T-helper 17 cell (primary cell): ENCODE results near the gene PPM1H. TPM values are rescaled to one million over a fixed set of nuclear protein-coding genes. Genes with fewer than 3 reads are reported as not detected.
"Not testable (repeated sequence)": the region's sequence is repeated elsewhere in the genome, so short reads cannot be mapped to it uniquely, and the experiment has no call there.

Experiments used
- ATAC-seq: fragments of 150-1000 bp; cut with Tn5 transposase; 2 replicates; pipeline ENCODE4 v1.10.0; 2021; ENCODE audit warnings: mild to moderate bottlenecking, moderate library complexity
- DNase-seq, 3 donors: peaks; one replicate each; pipeline versions ENCODE4 v3.0.0 to v3.0.0-alpha.2; 2020 to 2021
- H3K9me3 ChIP-seq: one replicate; pipeline ENCODE4 v1.7.0; 2013; ENCODE audit warnings: low read length, mild to moderate bottlenecking; ENCODE audit not compliant: control insufficient read depth, poor library complexity, severe bottlenecking
- H3K27ac Mint-ChIP-seq: one replicate; pipeline ENCODE4 v1.8.0; 2022; ENCODE audit warnings: mild to moderate bottlenecking, moderate library complexity, mixed read lengths
- H3K27me3 Mint-ChIP-seq: one replicate; pipeline ENCODE4 v1.8.0; 2022; ENCODE audit warnings: mixed read lengths
- H3K36me3 Mint-ChIP-seq: one replicate; pipeline ENCODE4 v1.8.0; 2022; ENCODE audit warnings: low read depth, mixed read lengths
- H3K4me1 Mint-ChIP-seq: one replicate; pipeline ENCODE4 v1.8.0; 2022; ENCODE audit warnings: mild to moderate bottlenecking, mixed read lengths
- H3K4me3 Mint-ChIP-seq: one replicate; pipeline ENCODE4 v1.8.0; 2022; ENCODE audit warnings: mild to moderate bottlenecking, moderate library complexity, mixed read lengths
- total RNA-seq, 4 donors: library from RNA in 2 of 4; stranded (reverse) in 2 of 4; gene quantifications; one replicate each; pipeline ENCODE4 v1.2.3 and lab custom pipeline; 2022 to 2026

PPM1H gene
- total RNA-seq, 2 donors from 2014 or later, result 0.31 TPM; not detected in 1

- Mint-ChIP-seq H3K27ac (no peak overlapping the region), H3K27me3 (no peaks in the 10 kb centered on the region), H3K4me3 (no peak overlapping the region), H3K4me1 (no peaks in the 10 kb centered on the region), H3K36me3 (no peaks in the 10 kb centered on the region)
- DNase-seq (no peak), ATAC-seq (no peak)
- no peaks in the 10 kb centered on the region for H3K9me3 ChIP-seq
Measured at GRCh38 chr12:62676521-62677307, 258.2 kb downstream of the PPM1H start.

GRCh38 chr12:62673028-62673815 is 261.7 kb downstream of the PPM1H start:
- DNase-seq (no peak), ATAC-seq (no peak)
- no peak overlapping the region for H3K27ac Mint-ChIP-seq
- no peaks in the 10 kb centered on the region for H3K4me1 Mint-ChIP-seq
- H3K36me3 Mint-ChIP-seq, result no peaks in the 10 kb centered on the region
- H3K9me3 ChIP-seq, result no peaks in the 10 kb centered on the region
- H3K27me3 Mint-ChIP-seq, result no peaks in the 10 kb centered on the region
- no peak overlapping the region for H3K4me3 Mint-ChIP-seq

- Mint-ChIP-seq H3K27ac (no peak overlapping the region), H3K27me3 (peaks cover 4% of the 10 kb centered on the region), H3K4me1 (no peaks in the 10 kb centered on the region), H3K4me3 (no peak overlapping the region), H3K36me3 (no peaks in the 10 kb centered on the region)
- H3K9me3 ChIP-seq, result no peaks in the 10 kb centered on the region
- ATAC-seq (no peak), DNase-seq (no peak)
Measured at GRCh38 chr12:62670986-62671720, 263.8 kb downstream of the PPM1H start.

GRCh38 chr12:62668782-62669181 is 266.2 kb downstream of the PPM1H start:
- H3K27ac Mint-ChIP-seq, result no peak overlapping the region
- no peak for ATAC-seq
- H3K4me1 Mint-ChIP-seq, result no peaks in the 10 kb centered on the region
- no peaks in the 10 kb centered on the region for H3K9me3 ChIP-seq
- peaks cover 4% of the 10 kb centered on the region for H3K27me3 Mint-ChIP-seq
- H3K4me3 Mint-ChIP-seq, result no peak overlapping the region
- H3K36me3 Mint-ChIP-seq, result no peaks in the 10 kb centered on the region
- no peak for DNase-seq

GRCh38 chr12:62664951-62665350 is 270.0 kb downstream of the PPM1H start:
- not testable (repeated sequence) for ATAC-seq, DNase-seq, H3K9me3 ChIP-seq, H3K4me3 Mint-ChIP-seq, H3K4me1 Mint-ChIP-seq, H3K27me3 Mint-ChIP-seq, H3K36me3 Mint-ChIP-seq, H3K27ac Mint-ChIP-seq

GRCh38 chr12:62660756-62661155 is 274.2 kb downstream of the PPM1H start:
- Mint-ChIP-seq H3K4me3 (no peak overlapping the region), H3K27ac (no peak overlapping the region), H3K4me1 (peaks cover 2% of the 10 kb centered on the region), H3K27me3 (peaks cover 19% of the 10 kb centered on the region), H3K36me3 (no peaks in the 10 kb centered on the region)
- DNase-seq (no peak), ATAC-seq (no peak)
- H3K9me3 ChIP-seq, result no peaks in the 10 kb centered on the region

- Mint-ChIP-seq H3K36me3 (no peaks in the 10 kb centered on the region), H3K27me3 (peaks cover 30% of the 10 kb centered on the region), H3K4me3 (no peak overlapping the region), H3K27ac (no peak overlapping the region), H3K4me1 (peaks cover 4% of the 10 kb centered on the region)
- DNase-seq (no peak), ATAC-seq (no peak)
- no peaks in the 10 kb centered on the region for H3K9me3 ChIP-seq
Measured at GRCh38 chr12:62659453-62660295, 275.3 kb downstream of the PPM1H start.

- no peaks in the 10 kb centered on the region for H3K9me3 ChIP-seq
- Mint-ChIP-seq H3K27ac (no peak overlapping the region), H3K4me1 (peaks cover 6% of the 10 kb centered on the region), H3K27me3 (peaks cover 33% of the 10 kb centered on the region), H3K4me3 (no peak overlapping the region), H3K36me3 (no peaks in the 10 kb centered on the region)
- DNase-seq (no peak), ATAC-seq (no peak)
Measured at GRCh38 chr12:62658910-62659309, 276.0 kb downstream of the PPM1H start.

GRCh38 chr12:62657363-62657632 is 277.7 kb downstream of the PPM1H start:
- no peak for DNase-seq
- no peak overlapping the region for H3K4me3 Mint-ChIP-seq
- peaks cover 42% of the 10 kb centered on the region for H3K27me3 Mint-ChIP-seq
- H3K27ac Mint-ChIP-seq, result no peak overlapping the region
- ATAC-seq, result no peak
- H3K9me3 ChIP-seq, result no peaks in the 10 kb centered on the region
- H3K4me1 Mint-ChIP-seq, result peaks cover 6% of the 10 kb centered on the region
- no peaks in the 10 kb centered on the region for H3K36me3 Mint-ChIP-seq

GRCh38 chr12:62656591-62657362 is 278.2 kb downstream of the PPM1H start:
- no peaks in the 10 kb centered on the region for H3K9me3 ChIP-seq
- Mint-ChIP-seq H3K36me3 (no peaks in the 10 kb centered on the region), H3K4me3 (no peak overlapping the region), H3K4me1 (peaks cover 6% of the 10 kb centered on the region), H3K27ac (no peak overlapping the region), H3K27me3 (peaks cover 42% of the 10 kb centered on the region)
- no peak for DNase-seq
- ATAC-seq, result no peak

GRCh38 chr12:62655666-62656151 is 279.2 kb downstream of the PPM1H start:
- Mint-ChIP-seq H3K27me3 (peaks cover 42% of the 10 kb centered on the region), H3K36me3 (no peaks in the 10 kb centered on the region), H3K27ac (no peak overlapping the region), H3K4me3 (no peak overlapping the region), H3K4me1 (peaks cover 4% of the 10 kb centered on the region)
- DNase-seq, result no peak
- H3K9me3 ChIP-seq, result no peaks in the 10 kb centered on the region
- no peak for ATAC-seq
